Suprapubic skin (tissue), 4 donors: ENCODE measurements around the gene COLEC11.

Experiments used
- EP300 ChIP-seq: sonication (generic); formaldehyde crosslinking; IDR thresholded peaks from one replicate; pipeline ENCODE4 v1.6.1; 2017; ENCODE audit warnings: antibody characterized with exemption
- POLR2AphosphoS5 ChIP-seq, 3 donors: sonication (generic); formaldehyde crosslinking; IDR thresholded peaks; one replicate each; pipeline ENCODE4 v1.6.1; 2017; ENCODE audit warnings: antibody characterized with exemption in 3 of 3
- TF ChIP-seq, protein P1 (sequence below), 2 donors: fragments of 200-600 bp in 1 of 2; fragments of 450-650 bp in 1 of 2; sonication (generic) in 1 of 2; IDR thresholded peaks; one replicate each; pipeline ENCODE4 v1.5.1; 2016 to 2019; ENCODE audit warnings: antibody characterized with exemption in 2 of 2, mild to moderate bottlenecking in 1 of 2, moderate library complexity in 1 of 2

GRCh38 chr2:3650140-3650920 is 55.4 kb downstream of the COLEC11 start:
- TF ChIP-seq, protein P1, sequence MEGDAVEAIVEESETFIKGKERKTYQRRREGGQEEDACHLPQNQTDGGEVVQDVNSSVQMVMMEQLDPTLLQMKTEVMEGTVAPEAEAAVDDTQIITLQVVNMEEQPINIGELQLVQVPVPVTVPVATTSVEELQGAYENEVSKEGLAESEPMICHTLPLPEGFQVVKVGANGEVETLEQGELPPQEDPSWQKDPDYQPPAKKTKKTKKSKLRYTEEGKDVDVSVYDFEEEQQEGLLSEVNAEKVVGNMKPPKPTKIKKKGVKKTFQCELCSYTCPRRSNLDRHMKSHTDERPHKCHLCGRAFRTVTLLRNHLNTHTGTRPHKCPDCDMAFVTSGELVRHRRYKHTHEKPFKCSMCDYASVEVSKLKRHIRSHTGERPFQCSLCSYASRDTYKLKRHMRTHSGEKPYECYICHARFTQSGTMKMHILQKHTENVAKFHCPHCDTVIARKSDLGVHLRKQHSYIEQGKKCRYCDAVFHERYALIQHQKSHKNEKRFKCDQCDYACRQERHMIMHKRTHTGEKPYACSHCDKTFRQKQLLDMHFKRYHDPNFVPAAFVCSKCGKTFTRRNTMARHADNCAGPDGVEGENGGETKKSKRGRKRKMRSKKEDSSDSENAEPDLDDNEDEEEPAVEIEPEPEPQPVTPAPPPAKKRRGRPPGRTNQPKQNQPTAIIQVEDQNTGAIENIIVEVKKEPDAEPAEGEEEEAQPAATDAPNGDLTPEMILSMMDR (IDR thresholded peaks at IDR 0.05), result no peak
- no peak for TF ChIP-seq POLR2AphosphoS5 (IDR thresholded peaks at IDR 0.05)
- no peak for TF ChIP-seq EP300
